Activated T-cell treated with anti-CD3 and anti-CD28 coated beads for 48 hours (primary cell): ENCODE measurements around the gene MYBPC1.
"Not testable (repeated sequence)": the region's sequence is repeated elsewhere in the genome, so short reads cannot be mapped to it uniquely, and the experiment has no call there.

Experiments
- DNase-seq: peaks from one replicate; pipeline ENCODE4 v3.0.0-alpha.2; 2020; ENCODE audit warnings: low read depth

The MYBPC1 gene

GRCh38 chr12:101653503-101653902, 58.7 kb downstream of the MYBPC1 start:
- no peak for DNase-seq

- no peak for DNase-seq
Measured at GRCh38 chr12:101654442-101654841, 59.7 kb downstream of the MYBPC1 start.

- DNase-seq: no peak
Measured at GRCh38 chr12:101655393-101655792, 60.6 kb downstream of the MYBPC1 start.

GRCh38 chr12:101660662-101661061, 65.9 kb downstream of the MYBPC1 start:
- DNase-seq: not testable (repeated sequence)

- DNase-seq: no peak
Measured at GRCh38 chr12:101663298-101663697, 68.5 kb downstream of the MYBPC1 start.

GRCh38 chr12:101664992-101665391, 70.2 kb downstream of the MYBPC1 start:
- no peak for DNase-seq

GRCh38 chr12:101666052-101666728, 71.4 kb downstream of the MYBPC1 start:
- DNase-seq: no peak

GRCh38 chr12:101667591-101667990, 72.8 kb downstream of the MYBPC1 start:
- DNase-seq: no peak

GRCh38 chr12:101670007-101670671, 75.4 kb downstream of the MYBPC1 start:
- DNase-seq: peak; percentile 11

- no peak for DNase-seq
Measured at GRCh38 chr12:101671157-101671791, 76.5 kb downstream of the MYBPC1 start.

GRCh38 chr12:101671833-101672232, 77.1 kb downstream of the MYBPC1 start:
- DNase-seq: no peak

- DNase-seq: no peak
Measured at GRCh38 chr12:101675555-101675954, 80.8 kb downstream of the MYBPC1 start.

- DNase-seq: not testable (repeated sequence)
Measured at GRCh38 chr12:101676497-101676896, 81.7 kb downstream of the MYBPC1 start.

GRCh38 chr12:101678081-101678480, 83.3 kb downstream of the MYBPC1 start:
- DNase-seq: no peak

- DNase-seq: no peak
Measured at GRCh38 chr12:101680240-101680639, 85.5 kb downstream of the MYBPC1 start.

GRCh38 chr12:101680647-101681046, 85.9 kb downstream of the MYBPC1 start:
- DNase-seq: no peak

- DNase-seq: not testable (repeated sequence)
Measured at GRCh38 chr12:101681627-101682026, 86.9 kb downstream of the MYBPC1 start.

- DNase-seq: no peak
Measured at GRCh38 chr12:101685092-101685491, 90.3 kb downstream of the MYBPC1 start.

GRCh38 chr12:101686176-101686575, 91.4 kb downstream of the MYBPC1 start:
- DNase-seq: no peak

GRCh38 chr12:101690544-101691098, 95.8 kb downstream of the MYBPC1 start:
- no peak for DNase-seq

GRCh38 chr12:101691503-101692096, 96.8 kb downstream of the MYBPC1 start:
- no peak for DNase-seq

GRCh38 chr12:101694297-101694848, 99.6 kb downstream of the MYBPC1 start:
- no peak for DNase-seq
